AG04449 (cell line): Measurements from ENCODE around the gene PI16.

Source experiments
- CTCF ChIA-PET: fragments of 350-600 bp; formaldehyde crosslinking; extraction: SDS; loops from one replicate; lab custom pipeline; 2021; ENCODE audit warnings: antibody characterized with exemption; lab: Yijun Ruan, JAX
- POLR2A ChIA-PET: fragments of 400-600, 350-600 bp; formaldehyde crosslinking; extraction: SDS; loops from one replicate; lab custom pipeline; 2020; ENCODE audit warnings: antibody characterized with exemption, inconsistent platforms; lab: Yijun Ruan, JAX
- DNase-seq: peaks from one replicate; pipeline ENCODE4 v3.0.0-alpha.2; 2010; ENCODE audit warnings: low read depth, low spot score
- H3K4me3 ChIP-seq: 2 replicates; pipeline ENCODE4 v1.5.1; 2011; ENCODE audit warnings: low read depth, mild to moderate bottlenecking, control low read depth, low read length
- TF ChIP-seq, protein P1 (sequence below): IDR thresholded peaks from one replicate; pipeline ENCODE4 v1.5.1; 2011; ENCODE audit warnings: mild to moderate bottlenecking, moderate library complexity, low read length, control low read depth, inconsistent platforms; ENCODE audit not compliant: insufficient read depth; ENCODE audit errors: missing control alignments

Gene PI16

DNA sequence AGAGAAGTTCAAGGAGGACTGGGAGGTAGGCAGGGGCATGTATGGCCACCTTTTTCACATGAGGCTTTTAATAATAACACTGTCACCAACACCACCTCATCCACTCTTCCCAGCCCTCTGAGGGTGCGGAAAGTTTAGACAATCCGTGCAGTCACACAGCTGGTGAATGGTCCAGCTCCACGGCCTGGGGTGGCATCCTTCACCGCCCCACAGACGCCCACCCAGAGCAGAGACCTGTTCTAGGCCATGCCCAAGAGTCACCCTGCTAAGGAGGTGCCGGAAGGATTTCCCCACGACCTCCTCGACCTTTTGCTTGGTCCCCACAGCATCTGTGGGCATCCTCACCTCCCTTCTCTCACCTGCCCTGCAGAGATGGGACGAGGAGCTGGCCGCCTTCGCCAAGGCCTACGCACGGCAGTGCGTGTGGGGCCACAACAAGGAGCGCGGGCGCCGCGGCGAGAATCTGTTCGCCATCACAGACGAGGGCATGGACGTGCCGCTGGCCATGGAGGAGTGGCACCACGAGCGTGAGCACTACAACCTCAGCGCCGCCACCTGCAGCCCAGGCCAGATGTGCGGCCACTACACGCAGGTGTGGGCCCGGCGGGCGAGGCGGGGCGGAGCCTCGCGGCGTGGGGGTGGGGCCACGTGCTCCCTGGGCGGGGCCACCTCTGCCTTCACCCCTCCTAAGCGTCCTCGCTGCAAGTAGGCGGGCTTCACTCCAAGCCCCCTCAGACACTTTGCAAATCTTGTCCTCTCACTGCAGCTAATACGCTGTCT is 4.4 kb downstream of the PI16 start:
- no peak overlapping the region for H3K4me3 ChIP-seq
- TF ChIP-seq, protein P1, sequence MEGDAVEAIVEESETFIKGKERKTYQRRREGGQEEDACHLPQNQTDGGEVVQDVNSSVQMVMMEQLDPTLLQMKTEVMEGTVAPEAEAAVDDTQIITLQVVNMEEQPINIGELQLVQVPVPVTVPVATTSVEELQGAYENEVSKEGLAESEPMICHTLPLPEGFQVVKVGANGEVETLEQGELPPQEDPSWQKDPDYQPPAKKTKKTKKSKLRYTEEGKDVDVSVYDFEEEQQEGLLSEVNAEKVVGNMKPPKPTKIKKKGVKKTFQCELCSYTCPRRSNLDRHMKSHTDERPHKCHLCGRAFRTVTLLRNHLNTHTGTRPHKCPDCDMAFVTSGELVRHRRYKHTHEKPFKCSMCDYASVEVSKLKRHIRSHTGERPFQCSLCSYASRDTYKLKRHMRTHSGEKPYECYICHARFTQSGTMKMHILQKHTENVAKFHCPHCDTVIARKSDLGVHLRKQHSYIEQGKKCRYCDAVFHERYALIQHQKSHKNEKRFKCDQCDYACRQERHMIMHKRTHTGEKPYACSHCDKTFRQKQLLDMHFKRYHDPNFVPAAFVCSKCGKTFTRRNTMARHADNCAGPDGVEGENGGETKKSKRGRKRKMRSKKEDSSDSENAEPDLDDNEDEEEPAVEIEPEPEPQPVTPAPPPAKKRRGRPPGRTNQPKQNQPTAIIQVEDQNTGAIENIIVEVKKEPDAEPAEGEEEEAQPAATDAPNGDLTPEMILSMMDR = no peak
- CTCF ChIA-PET = no interaction called here
- no peak for DNase-seq
- POLR2A ChIA-PET = no interaction called here

- no peak overlapping the region for H3K4me3 ChIP-seq
- DNase-seq = no peak
- TF ChIP-seq, protein P1 = no peak
- CTCF ChIA-PET = no interaction called here
- POLR2A ChIA-PET = no interaction called here
Measured at GRCh38 chr6:36959555-36960250, 5.2 kb downstream of the PI16 start.

DNA sequence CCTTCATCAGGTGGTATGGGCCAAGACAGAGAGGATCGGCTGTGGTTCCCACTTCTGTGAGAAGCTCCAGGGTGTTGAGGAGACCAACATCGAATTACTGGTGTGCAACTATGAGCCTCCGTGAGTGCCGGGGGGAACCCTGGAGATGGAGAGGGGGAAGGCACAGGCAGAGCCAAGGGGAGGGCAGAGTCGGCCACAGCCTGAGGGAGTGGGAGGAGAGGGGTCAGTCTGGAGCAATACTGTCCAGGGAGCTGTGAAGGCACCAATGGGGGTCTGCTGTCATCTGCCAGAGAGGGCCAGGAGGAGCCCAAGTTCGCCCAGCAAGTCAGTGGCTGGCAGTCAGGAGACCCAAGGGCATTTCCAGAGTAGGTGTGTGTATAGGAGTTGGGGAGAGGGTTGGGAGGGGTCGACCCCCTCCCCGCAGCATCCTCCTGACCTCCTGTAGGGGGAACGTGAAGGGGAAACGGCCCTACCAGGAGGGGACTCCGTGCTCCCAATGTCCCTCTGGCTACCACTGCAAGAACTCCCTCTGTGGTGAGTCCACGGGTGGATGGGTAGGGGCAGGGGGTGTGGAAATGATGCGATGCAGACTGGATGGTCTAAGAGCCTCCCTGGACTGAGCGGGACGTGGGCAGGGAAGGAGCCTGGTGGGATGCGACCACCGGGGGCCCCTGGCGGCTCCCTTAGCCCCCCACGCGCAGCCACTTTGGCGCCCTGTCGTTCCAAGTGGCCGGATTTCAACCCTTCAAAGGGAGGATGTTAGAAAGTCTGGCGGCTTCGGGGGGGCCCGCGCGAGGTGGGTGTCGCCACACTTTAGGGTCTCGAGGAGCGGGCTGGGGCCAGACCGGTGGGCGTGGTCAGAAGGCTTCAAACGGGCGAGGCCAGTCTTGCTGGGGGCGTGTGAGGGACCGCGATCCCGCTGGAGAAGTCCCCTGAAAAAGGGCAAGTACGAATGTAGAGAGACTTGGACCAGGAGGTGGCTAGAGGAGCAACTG is 7.2 kb downstream of the PI16 start:
- no peak overlapping the region for H3K4me3 ChIP-seq
- POLR2A ChIA-PET = no interaction called here
- TF ChIP-seq, protein P1 = no peak
- no peak for DNase-seq
- CTCF ChIA-PET = interaction anchor here (1.2 kb wide), 1 partner anchor 18 kb away, joined by 3 read pairs; no protein-coding TSS in a partner anchor

- TF ChIP-seq, protein P1 = no peak
- ChIA-PET POLR2A (no interaction called here), CTCF (interaction anchor here (2.0 kb wide), 2 partner anchors 16 to 196 kb away, joined by 5 to 8 read pairs; no protein-coding TSS in a partner anchor)
- no peak overlapping the region for H3K4me3 ChIP-seq
- DNase-seq = no peak
Measured at GRCh38 chr6:36962874-36963273, 8.3 kb downstream of the PI16 start.

GRCh38 chr6:36963451-36964290 is 9.1 kb downstream of the PI16 start:
- no peak for DNase-seq
- TF ChIP-seq, protein P1 = no peak
- CTCF ChIA-PET = interaction anchor here (2.0 kb wide), 2 partner anchors 16 to 197 kb away, joined by 5 to 8 read pairs; no protein-coding TSS in a partner anchor
- POLR2A ChIA-PET = no interaction called here
- no peak overlapping the region for H3K4me3 ChIP-seq
